ENCODE measurements around the gene WDFY4.

Gene WDFY4

GRCh38 chr10:48656914-48657305 is 27.8 kb upstream of the WDFY4 start:
- DNase-seq: no peak

GRCh38 chr10:48657416-48657815 is 27.3 kb upstream of the WDFY4 start:
- no peak for DNase-seq

- peak; percentile 51 for DNase-seq
These were observed 26.3 kb upstream of the WDFY4 start for GRCh38 chr10:48658243-48658974.

GRCh38 chr10:48658975-48659269 is 25.8 kb upstream of the WDFY4 start:
- DNase-seq: no peak

DNA sequence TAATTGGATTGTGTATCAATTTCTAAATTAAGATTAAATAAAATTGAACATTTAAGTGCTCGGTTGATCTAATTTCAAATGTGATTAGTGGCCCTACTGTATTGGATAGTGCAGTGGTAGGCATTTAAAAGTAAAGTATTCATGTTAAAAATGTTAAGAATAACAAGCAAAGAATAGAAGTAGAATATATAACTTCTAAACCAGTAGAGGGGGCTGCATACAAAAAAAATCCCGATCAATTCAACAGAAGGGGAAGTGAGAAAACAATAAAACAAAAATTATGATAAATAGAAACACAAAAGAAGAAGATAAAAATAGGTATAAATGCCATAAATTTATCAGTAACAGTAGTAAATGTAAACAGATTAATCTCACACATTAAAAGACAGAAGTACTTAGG is 24.9 kb upstream of the WDFY4 start:
- no peak for DNase-seq

GRCh38 chr10:48661441-48661840 is 23.2 kb upstream of the WDFY4 start:
- DNase-seq: no peak

DNA sequence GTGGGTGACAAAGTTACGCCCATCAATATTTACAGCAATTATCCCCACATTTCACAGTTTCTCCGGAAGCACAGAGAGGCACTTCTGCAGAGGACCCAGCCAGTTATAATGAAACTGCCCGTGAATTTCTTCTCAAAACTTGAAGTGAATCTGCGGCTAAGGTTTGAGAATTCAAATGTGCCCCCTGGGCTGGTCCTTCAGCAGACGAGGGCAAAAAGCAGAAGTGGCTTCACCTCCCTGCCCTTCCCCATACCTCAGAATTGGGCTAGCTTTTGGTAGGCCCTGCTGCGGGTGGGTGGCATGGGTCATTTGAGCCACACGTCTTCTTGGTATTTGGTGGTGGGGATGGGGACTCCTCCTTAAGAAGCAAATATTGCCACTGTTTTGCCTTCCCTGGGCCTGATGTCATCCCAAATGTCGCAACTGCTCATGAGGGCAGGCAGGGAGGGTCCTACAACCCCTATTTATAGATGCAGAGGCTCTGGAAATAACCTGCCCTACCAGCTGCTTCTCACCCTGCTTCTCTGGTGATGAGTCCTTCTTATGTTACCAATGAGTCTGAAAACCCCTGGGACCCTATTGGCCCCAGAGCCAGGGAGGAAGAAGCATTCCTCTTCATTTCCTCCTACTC is 16.6 kb upstream of the WDFY4 start:
- DNase-seq: no peak

DNA sequence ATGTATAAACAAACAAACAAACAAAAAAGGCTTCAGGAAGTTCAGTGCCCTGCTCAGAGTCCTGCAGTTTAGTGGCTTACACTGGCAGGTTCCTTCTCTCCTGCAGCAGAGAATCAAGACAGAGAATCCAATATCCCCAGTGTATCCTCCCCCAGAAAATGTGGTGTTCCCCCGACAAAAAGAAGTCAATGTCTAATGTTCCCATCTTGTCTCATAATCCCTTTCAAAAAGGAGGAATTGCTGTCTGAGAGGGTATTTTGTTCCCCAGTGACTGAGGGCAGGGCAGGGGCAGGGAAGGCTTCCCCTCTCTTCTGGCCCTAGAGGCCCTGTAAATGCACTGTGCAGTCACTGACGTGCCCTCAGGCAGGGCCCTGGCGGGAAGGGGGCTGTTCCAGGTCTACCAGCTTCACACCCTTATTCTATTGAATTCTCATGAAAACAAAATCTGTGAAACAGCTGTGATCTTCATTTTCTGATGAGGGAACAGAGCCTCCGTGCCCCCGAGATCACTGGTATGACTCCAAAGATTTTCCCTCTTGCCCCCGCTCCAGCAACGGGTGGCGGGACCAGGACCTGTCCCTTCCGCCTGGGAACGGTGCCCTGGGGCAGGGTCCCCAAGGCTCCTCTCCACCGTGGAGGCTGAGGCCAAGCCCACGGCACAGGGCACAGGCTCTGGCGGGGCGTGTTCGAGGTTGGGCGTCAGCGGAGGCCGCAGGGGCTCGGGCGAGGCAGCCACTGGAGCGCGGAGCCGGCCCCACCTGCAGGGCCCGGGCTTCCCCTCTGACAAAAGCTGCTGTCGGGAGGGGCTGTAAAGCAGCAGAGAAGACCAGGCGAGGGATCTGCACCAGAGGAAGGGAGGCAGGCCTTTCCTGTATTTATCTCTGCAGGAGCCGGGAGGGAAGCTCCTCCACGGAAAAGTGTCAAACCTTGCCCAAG is 13.4 kb upstream of the WDFY4 start:
- no peak for DNase-seq

GRCh38 chr10:48671914-48672595 is 12.6 kb upstream of the WDFY4 start:
- DNase-seq: no peak

DNA sequence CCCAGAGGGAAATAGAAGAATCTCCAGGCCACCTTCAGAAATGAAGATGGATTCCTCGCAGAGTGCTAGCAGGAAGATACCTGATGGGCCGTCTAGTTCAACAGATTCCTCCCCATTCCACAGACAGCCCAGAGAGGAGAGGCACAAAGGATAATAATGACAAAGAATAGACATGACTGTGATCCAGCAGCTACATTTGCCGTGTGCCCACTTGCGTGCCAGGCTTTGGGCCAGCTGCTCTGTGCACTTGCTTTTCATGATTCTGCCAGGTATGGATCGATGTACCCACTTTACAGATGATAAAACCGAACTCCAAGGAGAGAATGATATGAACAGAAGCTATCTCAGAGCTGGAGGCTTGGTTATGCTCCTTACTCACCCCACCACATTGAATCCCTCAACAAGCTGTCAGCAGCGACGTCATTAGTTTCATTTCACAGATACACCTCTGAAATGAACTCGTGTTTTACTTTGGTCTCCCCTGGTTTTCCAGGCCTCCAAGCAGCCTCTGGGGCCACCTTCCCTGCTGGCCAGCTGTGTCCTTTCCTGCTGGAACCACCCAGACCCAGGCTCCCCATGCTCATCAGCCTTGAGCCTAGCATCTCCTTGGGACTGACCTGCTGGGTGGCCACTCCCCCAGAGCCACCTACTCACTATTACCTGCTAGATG is 11.9 kb upstream of the WDFY4 start:
- DNase-seq: no peak

GRCh38 chr10:48677625-48678024 is 7.0 kb upstream of the WDFY4 start:
- no peak for DNase-seq

GRCh38 chr10:48678041-48678440 is 6.6 kb upstream of the WDFY4 start:
- DNase-seq: no peak

DNA sequence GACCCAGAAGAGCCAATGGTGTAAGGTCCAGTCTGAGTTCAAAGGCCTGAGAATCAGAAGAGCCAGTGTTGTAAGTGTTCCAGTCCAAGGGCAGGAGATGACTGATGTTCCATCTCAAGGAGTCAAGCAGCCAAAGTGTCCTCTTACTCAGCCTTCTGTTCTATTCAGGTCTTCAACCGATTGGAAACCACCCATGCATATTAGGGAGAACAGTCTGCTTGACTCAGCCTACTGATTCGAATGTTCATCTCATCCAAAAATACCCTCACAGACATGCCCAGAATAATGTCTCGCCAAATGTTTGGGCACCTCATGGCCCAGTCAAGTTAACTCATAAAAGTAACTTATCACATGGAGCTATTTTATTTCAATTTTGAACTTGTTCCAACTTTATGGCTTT is 2.9 kb upstream of the WDFY4 start:
- DNase-seq: no peak

DNA sequence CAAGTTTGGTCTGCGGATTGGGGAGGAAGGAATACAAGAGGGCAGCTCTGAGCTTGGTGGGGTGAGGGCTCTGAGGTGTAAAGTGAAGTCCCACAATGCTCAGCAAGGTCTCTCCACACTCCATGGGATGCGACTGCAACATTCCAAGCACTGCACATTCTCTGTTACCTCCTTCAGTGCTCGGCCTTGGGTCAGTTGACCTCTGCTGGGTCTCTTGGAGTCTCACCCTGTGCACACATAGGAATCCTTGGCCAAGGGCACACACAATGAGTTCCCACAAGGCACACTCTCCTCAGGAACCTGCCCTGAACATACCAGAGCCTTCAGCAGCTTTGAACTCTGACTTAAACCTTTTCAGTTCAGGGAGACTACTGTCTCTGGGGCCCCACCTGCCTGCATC is 2.4 kb upstream of the WDFY4 start:
- no peak for DNase-seq

DNA sequence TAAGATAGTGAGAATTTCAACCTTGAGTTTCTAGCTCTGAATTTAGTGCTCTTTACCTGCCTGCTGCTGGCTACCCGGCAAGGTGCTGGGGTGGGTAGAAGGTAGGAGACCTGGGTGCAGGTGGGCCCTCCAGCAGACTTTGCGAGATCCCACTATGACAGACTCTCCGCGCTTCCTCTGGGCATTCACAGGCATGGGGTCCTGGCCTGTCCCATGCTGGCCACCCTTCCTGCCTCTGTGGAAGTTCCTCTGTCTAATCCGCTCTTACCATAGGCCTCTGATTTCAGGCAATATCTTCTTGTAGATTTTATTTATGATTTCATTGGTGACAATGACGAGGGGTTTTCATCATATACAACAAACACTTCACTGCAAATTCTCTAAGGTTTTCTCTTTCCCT is 1.2 kb upstream of the WDFY4 start:
- DNase-seq: no peak

- DNase-seq: no peak
These were observed 805 bp upstream of the WDFY4 start for GRCh38 chr10:48683868-48684267.

- no peak for DNase-seq
These were observed 246 bp upstream of the WDFY4 start for GRCh38 chr10:48684463-48684791.

GRCh38 chr10:48685731-48686130 is 1.1 kb downstream of the WDFY4 start:
- no peak for DNase-seq

DNA sequence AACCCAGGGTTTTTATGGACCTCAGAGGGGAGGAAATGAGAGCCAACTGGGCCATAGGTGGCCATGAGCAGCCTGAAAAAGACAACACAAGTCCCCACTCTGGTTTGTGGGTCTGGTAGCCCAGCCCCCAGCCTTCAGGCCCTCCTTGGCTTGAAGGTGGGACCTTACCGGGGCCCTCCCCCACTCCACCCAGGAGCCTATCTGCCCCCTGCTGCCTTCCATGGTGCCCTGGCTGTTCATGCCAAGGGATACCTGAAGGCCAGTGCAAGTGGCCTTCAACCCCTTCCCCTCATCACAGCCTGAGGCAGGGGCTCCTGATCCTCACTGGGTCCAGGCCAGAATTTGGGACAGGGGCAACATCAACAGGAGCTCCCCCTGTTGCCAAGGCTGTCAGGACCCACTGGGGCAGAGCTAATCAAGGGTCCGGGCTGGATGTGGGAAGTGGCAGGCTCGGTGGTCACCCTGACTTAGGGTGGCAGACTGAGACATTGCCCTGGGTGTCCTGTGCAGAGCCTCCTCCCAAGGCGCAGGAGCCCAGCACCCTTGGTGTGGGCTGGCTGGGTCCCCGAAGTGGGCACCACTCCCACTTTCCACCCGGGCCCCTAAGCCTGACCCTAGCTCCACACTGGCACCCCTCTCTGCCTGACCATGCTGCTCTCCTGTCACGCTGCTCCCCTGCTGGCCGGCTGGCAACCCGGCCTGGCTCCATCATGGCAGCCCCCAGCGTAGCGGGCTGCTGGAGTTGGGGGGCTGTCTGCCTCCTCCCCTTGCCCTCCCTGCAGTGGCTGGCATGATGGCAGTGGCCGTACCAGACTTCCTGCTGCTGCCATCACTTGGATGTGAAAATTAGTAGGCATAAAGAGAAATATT is 6.4 kb downstream of the WDFY4 start:
- DNase-seq: no peak

DNA sequence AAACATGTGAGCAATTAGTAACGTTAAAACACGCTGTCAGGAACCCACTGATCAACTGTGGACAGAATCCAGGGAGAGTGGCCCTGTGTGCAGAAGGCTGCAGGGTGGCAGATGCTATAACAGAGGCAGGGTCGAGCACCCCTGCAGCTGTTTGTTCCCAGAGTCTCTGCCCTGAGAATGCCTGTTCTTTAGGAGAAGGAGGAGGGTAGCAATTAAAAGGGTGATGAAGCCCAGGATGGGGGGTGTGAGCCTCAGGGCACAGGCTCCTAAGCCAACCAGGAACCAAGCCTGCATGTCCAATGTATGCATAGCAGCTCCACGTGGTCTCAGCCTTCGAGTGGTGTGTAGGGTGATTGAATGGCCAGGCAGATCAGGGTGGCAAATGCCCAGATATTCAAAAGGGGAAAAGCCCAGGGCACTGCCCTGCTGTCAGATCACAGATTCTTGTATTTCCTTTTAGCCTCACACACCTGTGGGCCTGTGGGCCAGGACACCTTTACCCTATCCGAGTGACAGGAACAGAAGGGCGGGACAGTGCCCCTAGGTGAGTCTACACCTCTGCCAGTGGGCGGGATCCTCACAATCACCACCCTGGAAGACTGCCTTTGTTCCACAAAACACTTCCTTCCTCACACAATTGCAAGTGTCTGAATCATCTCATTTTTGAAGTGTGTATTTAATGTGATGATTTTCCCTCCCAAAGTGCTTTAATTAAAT is 7.3 kb downstream of the WDFY4 start:
- DNase-seq: no peak

- no peak for DNase-seq
These were observed 8.1 kb downstream of the WDFY4 start for GRCh38 chr10:48692748-48693147.

All from CD4-positive, alpha-beta T cell treated with Interleukin-12 subunit alpha and Interleukin-12 subunit beta, for 1 hour (primary cell).